ENCODE data around the gene CACNG8. TPM values are rescaled to one million over a fixed set of nuclear protein-coding genes. Genes with fewer than 3 reads are reported as not detected.
A peak's percentile ranks its signal among the peaks of the same experiment; 100 is the strongest.

Gene CACNG8
- polyA plus RNA-seq, 4 donors = 0.15 to 0.50 (median 0.24) TPM

DNA sequence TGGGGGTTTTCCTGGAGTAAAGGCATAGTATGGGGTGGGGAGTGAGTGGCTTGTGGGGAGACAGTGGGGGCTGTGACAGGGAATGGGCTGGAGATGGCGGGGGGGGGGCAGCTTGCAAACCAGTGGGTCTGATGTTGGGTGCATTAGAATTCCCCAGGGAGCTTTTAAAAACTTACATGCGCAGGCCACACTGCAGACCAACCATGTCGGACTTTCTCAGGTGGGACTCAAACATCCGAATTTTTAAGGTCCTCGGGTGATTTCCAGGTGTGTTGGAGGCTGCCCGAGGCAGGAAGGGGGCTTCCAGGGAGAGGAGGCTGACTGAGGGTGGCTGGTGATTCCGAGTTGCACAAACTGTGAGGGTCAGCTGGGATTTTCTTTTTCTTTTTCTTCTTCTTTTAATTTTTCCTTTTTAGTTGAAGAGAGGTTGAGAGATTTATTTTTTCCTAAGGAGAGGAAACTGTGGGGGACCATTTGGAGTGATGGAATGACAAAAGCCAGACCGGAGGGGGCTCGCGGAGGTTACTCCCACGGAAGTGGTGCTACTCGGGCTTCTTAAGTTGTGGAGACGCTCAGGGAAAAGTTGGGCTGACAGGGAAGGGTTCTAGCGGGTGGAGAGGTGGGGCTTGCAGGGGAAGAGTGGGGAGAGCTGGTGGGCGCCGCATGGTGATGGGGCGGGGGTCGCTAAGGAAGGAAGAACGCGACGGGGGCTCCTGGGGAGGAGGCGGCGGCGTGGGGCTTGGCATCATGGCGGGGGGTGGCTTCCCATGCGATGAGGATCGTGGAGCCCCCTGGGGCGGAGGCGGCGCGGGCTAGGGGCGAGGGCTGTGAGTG lies 997 bp upstream of the CACNG8 start:
- DNase-seq (ENCODE audit: low read depth in 4 of 4, low spot score in 3 of 4) = no peak

DNA sequence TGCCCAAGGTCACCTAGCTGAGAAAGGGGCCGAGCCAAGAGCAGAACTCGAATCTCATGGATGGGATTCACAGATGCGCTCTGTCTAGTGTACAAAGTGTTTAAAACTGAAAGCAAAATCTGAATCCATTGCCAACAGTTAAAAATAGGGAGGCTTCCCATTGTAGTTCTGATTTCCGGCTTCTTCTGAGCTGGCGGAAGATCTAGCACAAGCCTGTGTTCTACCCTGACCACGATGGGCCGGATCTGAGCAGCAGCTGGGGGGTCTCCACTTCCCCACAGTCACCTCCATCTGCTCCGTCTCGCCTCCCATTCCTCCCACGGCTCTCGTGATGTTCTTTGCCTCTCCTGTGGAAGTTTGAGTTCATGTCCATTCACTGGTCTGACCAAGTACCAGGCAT lies 2.4 kb downstream of the CACNG8 start:
- no peak for DNase-seq (ENCODE audit: low read depth in 4 of 4, low spot score in 3 of 4)

DNA sequence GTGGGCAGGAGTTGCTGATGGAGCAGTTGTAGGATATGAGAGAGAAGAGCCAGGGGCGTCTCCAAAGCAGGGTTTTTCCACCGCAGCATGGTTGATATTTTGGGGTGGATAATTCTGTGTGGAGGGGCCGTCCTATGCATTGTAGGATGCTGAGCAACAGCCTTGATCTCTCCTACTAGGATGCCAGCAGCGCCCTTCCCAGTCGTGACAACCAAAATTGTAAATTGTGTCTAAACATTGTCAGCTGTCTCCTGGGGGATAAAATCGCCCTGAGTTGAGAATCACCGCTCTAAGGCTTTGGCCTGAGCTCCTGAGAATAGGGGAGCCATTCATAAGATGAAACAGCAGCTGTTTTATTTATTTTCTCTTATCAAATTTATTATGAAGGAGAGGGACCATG lies 4.2 kb downstream of the CACNG8 start:
- DNase-seq (ENCODE audit: low read depth in 4 of 4, low spot score in 3 of 4) = no peak

DNA sequence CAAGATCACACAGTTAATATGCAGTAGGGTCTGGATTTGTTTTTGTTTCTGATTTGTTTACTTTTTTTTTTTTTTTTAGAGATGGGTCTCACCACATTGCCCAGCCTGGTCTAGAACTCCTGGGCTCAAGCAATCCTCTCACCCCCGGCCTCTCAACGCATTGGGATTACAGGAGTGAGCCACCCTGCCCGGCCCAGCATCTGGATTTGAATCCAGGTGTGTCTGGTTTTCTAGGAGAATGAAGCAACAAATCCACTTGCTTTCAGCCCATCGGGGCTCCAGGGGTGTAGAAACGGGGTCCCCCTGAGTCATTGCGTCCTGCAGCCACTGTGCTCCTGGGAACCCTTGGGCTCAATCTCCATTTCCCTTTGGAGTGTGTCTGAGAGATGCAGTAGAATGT lies 6.6 kb downstream of the CACNG8 start:
- DNase-seq (ENCODE audit: low read depth in 4 of 4, low spot score in 3 of 4) = no peak

DNA sequence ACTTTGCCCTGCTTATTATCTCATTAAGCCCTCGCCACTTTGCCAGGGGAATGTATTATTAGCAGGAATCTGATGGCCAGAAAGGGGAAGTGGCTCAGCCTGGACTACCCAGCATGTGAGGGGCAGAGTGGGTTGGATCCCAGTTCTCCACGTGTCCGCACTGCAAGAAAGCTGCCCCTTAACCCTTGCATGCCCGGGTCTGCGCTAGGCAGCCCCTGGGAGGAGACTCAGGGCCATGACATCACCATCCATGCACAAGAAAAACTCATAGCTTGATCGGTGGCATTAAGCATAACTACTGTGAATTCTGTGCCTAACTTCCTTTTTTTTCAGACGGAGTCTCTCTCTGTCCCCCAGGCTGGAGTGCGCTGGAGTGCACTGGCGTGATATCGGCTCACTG lies 8.9 kb downstream of the CACNG8 start:
- no peak for DNase-seq (ENCODE audit: low read depth in 4 of 4, low spot score in 3 of 4)

DNA sequence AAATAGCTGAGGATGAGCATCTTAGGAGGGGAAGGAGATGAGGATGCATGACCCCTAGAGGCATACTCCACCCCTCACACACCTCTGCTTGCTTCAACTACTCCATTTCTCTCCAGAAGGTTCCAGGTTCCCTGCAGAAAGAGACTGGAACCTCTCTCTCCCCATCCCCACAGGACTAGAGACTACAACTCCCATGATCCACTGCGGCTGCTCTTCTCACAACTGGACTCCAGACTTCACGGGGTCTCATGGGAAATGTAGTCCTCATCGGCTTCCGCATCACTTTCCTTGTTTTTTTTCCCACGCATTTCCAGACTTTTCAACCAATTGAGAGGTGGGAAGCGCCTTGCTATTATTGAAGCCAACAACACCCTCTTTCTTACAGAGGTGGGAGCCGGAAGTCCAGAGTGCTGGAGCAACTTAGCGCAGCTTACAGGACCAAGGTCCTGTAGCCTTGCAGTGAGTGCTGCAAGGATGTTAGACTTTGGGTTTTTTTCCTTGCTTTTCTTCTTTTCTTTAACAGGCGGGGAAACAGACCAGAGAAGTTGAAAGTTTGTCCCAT lies 14.8 kb downstream of the CACNG8 start:
- DNase-seq (ENCODE audit: low read depth in 4 of 4, low spot score in 3 of 4) = peak in 2 of 4 donors; percentile 64 to 79

DNA sequence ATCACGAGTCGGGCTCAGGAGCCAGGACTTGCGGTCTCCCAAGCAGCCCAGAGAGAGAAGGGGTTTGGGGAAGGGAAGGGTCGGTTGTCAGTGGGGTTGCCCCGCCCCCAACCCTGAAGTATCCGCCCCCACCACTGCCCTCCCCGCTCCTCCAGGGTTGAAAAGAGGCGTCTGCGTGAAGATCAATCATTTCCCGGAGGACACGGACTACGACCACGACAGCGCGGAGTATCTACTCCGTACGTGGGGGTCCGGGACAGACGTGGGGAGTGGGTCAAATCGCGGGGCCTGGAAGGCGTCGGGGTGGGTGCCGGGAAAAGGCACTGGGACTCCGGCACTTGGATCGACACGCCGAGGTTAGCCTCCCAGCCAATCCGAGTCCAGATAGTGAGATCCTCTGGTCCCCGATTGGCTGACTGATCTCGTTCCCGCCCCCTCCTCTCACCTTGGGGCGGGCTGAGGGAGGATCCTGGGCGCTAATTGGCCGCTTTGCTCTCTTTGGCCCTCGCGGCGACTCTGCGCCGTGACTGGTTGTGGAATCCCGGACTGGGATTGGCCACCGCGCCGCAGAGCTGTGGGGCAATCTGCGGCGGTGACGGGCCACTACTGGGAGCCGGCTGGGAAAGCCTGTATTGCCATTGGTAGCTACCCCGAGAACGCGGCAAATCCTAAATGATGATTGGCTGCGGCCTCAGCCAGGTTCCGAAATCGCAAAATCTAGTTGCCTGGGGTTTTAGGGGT lies 15.4 kb downstream of the CACNG8 start:
- no peak for DNase-seq (ENCODE audit: low read depth in 4 of 4, low spot score in 3 of 4)

DNA sequence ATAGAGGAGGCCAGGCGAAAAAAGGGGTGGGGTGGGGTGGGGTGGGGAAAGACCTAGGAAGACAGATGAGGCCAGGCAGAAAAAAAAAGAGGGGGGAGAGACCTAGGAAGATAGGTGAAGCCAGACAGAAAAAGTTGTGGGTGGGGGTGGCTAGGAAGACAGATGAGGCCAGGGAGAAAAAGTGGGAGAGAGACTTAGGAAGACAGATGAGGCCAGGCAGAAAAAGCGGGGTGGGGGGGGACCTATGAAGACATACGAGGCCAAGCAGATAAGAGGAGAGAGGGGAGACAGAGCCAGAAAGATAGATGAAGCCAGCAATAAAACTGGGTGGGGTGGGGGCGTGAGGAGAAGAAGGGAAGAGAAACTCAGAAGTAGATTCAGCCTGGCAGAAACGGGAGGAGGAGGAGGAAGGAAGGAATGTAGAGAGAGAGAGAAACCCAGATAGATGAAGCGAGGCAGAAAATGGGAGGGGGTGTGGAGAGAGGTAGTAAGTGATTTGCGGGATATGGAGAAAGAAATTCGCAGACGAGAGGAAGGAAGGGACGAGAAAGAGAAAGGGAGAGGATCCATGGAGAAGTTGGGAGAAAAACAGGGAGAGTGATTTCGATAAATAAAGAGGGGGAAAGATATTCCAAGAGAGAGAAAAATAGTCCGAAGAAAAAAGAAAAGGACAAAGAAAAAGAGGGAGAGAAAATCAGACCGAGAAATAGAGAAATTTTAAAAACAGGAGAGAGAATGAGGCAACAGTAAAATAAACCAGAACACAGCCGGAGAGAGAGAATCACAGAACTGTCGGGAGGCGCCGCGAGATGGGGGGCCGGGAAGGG lies 16.5 kb downstream of the CACNG8 start:
- DNase-seq (ENCODE audit: low read depth in 4 of 4, low spot score in 3 of 4) = no peak

DNA sequence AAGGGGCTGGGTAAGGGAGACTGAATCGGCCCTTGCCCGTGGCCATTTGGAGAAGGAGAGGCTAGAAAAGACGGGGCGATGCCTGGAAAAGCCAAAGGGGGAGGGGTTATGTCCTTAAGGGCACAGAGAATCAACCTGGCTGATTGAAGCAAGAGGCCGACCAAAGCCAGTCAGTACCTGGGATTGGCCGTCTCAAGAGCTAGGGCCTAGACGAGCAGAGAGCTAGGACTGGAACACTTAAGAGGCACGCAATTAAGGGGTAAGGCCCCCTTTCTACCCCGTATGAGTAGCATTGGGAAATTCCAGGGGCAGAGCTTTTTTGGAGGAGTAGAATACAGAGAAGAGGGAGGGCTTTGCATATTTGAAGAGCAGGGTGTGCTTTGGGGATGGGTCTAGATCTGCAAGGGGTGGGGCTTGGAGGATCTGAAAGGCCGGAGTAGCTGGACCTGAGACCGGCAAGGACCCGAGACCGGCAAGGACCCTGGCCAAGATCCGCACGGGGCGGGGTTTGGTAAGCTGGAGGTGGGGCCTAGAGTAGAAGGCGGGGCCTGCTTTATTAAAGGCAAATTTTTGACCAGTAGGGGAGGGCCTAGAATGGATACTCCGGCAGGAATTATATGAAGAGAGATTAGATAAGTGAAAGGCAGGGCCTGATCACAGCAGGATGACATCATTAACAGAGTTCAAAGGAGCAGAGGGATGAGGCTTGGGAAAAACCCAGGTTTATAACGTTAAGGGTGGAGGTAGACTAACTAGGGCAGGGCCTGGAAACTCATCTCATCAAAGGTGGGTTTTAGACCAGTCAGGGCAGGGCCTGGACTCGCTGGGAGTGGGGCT lies 18.0 kb downstream of the CACNG8 start:
- DNase-seq (ENCODE audit: low read depth in 4 of 4, low spot score in 3 of 4) = no peak

DNA sequence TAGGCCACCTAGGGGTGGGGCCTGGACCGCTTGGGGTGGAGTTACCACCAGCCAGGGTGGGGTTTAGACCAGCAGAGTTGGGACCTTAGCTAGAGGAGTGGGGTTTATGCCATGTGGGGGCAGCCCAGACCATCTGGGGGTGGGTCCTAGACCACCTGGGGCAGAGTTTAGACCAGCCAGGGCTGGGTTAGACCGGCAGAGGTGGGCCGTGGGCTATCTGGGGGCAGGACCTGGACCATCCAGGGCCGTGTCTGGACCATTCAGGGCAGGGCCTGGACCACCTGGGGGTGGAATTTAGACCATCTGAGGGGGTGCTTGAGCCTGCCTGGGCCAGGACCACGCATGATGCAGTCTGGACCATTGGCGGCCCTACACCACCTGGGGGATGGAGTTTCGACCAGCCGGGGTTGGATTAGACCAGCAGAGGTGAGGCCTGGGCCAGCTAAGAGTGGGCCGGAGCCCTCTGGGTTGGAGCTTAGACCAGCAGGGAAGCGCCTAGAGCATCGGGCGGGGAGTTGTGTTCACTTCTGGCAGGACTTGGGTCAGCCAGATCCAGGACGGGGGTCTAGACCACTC lies 18.7 kb downstream of the CACNG8 start:
- DNase-seq (ENCODE audit: low read depth in 4 of 4, low spot score in 3 of 4) = no peak

DNA sequence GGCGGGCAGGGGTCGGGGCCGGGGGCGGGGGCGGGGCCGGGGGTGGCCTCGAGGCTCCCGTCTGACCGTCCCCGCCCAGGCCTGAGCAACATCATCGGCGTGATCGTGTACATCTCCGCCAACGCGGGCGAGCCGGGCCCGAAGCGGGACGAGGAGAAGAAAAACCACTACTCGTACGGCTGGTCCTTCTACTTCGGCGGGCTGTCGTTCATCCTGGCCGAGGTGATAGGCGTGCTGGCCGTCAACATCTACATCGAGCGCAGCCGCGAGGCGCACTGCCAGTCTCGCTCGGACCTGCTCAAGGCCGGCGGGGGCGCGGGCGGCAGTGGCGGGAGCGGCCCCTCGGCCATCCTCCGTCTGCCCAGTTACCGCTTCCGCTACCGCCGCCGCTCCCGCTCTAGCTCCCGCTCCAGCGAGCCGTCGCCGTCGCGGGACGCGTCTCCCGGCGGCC lies 19.3 kb downstream of the CACNG8 start:
- DNase-seq (ENCODE audit: low read depth in 4 of 4, low spot score in 3 of 4) = no peak

DNA sequence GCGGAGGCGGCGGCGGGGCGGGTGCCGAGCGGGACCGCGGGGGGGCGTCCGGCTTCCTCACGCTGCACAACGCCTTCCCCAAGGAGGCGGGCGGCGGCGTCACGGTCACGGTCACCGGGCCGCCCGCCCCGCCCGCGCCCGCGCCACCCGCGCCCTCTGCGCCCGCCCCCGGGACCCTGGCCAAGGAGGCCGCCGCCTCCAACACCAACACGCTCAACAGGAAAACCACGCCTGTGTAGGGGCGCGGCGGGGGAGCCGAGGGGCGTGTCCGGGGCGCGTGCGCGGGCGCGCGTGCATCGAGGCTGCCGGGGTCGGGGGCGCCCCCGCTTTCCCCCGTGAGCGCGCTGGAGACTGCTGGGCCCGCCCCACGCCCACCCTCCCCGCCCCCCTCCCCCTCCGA lies 19.9 kb downstream of the CACNG8 start:
- no peak for DNase-seq (ENCODE audit: low read depth in 4 of 4, low spot score in 3 of 4)

DNA sequence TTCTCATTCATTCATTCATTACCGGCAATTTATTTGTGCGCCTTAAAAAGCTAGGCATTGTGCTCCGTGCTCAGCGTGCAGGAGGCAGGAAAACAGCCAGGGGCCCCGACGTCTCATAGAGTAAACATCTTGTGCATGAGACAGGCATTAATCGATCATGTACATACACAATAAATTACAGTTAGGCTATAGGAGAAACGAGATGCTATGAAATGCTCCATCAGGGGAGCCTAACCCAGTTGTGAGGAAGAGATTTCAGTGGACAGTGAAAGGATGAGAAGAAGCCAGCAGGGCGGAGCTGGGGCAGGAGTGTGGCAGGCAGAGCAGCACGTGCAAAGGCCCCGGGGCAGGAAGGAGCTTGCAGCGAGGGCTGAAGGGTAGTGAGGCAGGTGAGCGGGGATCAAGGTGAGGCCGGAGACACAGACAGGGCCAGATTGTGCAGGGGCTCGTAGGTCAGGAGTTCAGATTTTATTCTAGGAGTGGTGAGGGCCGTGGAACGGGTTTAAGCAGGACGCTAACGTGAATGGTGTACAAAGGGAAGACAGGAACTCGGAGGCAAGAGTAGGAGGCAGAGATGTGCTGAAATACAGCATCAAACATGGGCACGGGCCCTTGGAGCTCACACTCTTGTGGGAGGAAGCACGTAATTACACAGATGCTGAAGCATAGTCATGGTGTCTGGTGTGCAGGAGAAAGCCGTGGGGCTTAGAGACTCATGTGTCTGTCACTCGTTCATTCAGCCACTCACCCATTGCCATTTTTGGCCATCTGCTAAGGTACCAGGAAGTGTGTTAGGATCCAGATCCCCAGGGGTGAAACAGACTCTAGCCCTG lies 20.9 kb downstream of the CACNG8 start:
- DNase-seq (ENCODE audit: low read depth in 4 of 4, low spot score in 3 of 4) = no peak

DNA sequence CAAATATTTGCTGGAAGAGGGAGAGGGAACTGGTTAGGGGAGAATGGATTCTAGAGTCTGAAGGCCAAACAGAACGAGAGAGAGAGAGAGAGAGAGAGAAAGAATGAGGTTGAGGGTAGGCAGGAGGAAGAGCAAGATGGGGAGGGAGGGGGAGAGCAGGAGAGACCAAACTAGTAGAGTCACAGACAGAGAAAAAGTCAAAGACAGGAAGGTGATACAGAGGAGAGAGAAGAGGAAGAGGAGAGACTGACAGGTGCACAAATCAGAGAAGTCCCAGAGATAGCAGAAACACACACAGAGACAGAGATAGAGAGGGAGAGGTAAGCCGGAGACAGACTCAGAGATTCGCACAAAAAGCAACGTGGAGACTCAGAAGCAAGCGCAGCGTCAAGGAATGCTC lies 23.1 kb downstream of the CACNG8 start:
- DNase-seq (ENCODE audit: low read depth in 4 of 4, low spot score in 3 of 4) = no peak

DNA sequence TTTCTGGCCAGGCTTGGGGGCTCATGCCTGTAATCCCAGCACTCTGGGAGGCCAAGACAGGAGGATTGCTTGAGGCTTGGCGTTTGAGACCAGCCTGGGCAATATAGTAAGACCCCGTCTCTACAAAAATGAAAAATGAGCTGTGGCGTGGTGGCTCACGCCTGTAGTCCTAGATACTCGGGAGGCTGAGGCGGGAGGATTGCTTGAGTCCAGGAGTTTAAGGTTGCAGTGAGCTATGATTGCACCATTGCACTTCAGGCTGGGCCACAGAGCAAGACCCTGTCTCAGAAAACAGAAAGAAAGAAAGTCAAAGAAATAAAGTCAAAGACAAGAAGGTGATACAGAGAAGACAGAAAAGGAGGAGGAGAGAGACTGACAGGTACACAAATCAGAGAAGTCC lies 26.2 kb downstream of the CACNG8 start:
- DNase-seq (ENCODE audit: low read depth in 4 of 4, low spot score in 3 of 4) = no peak

DNA sequence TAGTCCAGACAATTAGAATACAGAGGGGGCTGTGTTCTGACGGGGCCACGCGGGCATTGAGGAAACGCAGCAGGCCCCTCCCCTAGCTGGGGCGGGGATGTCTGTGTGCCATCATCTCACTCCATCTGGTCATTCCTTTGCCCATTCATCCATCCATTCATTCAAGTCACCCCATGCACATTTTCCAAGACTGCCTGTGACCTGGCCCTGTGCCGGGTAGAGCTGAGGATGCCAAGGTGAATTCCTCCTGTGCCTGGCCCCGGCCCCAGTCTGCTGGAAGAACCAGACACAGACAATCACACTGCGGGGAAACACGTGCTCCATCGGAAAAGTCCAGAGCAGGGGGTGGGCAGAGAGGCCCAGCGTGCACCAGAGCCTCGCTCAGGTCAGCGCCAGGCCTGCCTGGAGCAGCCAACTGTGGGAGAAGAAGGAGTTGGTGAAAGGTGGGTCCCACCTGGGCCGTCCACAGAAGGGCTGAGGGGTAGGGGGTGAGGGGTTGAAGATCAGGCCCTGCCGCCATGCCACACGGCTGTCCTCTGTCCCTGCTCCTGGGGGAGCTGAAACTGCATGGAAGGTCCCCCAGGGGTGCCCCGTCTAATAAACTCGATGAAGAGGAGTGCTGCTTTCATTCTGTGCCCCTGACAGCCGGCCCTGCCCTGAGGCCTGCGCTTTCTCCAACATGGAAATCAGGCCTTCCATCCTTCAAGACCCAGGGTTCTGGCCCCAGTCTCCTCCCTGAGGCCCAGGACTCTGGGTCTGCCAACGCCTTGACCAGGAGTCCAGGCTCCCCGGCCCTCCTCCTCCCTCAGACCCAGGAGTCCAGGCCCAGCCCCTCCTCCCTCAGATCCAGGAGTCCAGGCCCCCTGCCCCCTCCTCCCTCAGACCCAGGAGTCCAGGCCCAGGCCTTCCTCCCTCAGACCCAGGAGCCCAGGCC lies 27.1 kb downstream of the CACNG8 start:
- no peak for DNase-seq (ENCODE audit: low read depth in 4 of 4, low spot score in 3 of 4)

DNA sequence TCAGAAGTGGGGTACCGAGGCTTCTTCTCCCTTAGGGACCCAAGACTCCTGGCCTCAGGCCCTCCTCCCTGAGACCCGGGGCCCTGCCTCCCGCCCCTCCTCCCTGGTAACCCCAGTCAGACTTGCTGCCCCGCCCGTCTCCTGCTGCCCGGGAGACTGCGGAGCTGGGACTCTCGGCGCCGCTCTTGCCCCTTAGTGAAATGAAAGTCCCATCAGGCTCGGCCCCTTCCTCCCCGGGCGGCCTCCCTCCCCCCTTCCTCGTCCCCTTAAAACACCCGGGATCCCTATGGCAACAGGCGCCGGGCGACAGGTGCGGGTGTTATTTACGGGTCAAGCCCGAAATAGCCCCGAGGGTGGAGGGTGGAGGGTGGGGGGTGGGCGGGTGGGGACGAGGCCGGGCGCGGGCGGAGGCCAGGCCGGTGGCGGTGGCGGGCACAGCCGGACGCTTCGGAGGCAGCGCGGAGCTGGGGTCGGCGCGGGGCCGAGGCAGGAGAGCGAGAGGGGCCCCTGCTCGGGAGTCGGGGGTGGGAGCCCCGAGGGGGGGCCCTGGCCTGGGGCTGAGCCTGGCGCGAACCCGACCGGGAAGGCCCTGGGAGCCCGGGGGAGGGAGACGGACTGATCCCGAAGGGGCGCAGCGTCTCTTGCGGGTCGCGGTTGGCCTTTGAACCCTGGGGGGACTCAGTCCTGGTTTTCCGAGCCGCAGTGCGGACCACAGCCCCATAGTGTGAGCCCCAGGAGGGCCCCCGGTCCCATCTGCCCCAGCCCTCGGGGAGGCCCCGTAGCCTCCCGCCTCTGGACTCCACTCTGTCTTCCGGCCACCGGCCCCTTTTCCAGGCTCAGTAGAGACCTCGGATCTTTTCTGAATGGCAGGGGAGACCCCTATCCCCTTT lies 28.7 kb downstream of the CACNG8 start, which contains the start of gene CACNG6:
Gene CACNG6 (plus strand): TSS at position 414 of the 890 bp plus-strand sequence. CDS start 1,241 bp downstream, outside the sequence.
- no peak for DNase-seq (ENCODE audit: low read depth in 4 of 4, low spot score in 3 of 4)
